GM10266 (cell line): ENCODE measurements around the gene HPN.
A peak's percentile ranks its signal among the peaks of the same experiment; 100 is the strongest.
"Not testable (repeated sequence)": the region's sequence is repeated elsewhere in the genome, so short reads cannot be mapped to it uniquely, and the experiment has no call there.

Experiments used
- DNase-seq: peaks from one replicate; pipeline ENCODE4 v3.0.0; 2012; ENCODE audit errors: extremely low spot score
- TF ChIP-seq, protein P1 (sequence below): IDR thresholded peaks from 2 replicates; pipeline ENCODE4 v1.5.1; 2012; ENCODE audit warnings: mild to moderate bottlenecking, low read depth; ENCODE audit not compliant: control insufficient read depth, insufficient read depth; ENCODE audit errors: missing control alignments

The HPN gene

DNA sequence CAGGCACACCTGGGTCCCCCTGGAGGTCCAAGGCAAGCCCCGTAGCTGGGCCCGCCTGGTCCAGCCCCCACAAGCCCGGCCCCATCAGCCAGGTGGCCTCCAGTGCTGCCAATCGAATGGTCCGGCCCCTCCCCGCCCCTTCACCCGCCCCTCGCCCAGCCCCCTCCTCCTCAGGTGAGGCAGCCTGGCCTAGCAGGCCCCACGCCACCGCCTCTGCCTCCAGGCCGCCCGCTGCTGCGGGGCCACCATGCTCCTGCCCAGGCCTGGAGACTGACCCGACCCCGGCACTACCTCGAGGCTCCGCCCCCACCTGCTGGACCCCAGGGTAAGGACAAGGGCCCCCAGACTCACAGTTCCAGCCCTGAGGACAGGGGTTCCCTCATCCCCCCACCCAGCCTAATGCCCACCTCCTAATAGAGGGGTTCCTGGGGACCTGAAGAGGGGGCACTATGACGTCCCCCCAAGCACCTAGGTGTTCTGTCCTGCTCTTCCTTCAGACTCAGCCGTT lies at the start of gene HPN:
HPN (plus strand) TSS at position 174 of the 508 bp plus-strand sequence. CDS start 786 bp downstream, outside the sequence.
- DNase-seq: no peak
- TF ChIP-seq, protein P1, sequence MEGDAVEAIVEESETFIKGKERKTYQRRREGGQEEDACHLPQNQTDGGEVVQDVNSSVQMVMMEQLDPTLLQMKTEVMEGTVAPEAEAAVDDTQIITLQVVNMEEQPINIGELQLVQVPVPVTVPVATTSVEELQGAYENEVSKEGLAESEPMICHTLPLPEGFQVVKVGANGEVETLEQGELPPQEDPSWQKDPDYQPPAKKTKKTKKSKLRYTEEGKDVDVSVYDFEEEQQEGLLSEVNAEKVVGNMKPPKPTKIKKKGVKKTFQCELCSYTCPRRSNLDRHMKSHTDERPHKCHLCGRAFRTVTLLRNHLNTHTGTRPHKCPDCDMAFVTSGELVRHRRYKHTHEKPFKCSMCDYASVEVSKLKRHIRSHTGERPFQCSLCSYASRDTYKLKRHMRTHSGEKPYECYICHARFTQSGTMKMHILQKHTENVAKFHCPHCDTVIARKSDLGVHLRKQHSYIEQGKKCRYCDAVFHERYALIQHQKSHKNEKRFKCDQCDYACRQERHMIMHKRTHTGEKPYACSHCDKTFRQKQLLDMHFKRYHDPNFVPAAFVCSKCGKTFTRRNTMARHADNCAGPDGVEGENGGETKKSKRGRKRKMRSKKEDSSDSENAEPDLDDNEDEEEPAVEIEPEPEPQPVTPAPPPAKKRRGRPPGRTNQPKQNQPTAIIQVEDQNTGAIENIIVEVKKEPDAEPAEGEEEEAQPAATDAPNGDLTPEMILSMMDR: no peak

DNA sequence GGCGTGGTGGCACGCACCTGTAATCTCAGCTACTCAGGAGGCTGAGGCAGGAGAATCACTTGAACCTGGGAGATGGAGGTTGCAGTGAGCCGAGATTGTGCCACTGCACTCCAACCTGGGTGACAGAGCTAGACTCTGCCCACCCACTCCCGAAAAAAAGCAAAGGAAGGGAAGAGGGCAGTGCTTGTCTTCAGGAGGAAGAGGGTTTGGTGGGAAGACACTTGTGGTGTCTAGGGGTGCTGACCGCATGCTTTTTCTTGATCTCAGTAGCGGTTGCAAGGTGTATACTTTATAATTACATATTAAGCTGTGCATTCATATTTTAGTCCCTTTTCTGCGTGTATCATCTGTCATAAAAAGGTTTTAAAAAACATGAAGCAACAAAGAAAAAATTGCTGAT lies 48.9 kb upstream of the HPN start:
- DNase-seq: not testable (repeated sequence)

DNA sequence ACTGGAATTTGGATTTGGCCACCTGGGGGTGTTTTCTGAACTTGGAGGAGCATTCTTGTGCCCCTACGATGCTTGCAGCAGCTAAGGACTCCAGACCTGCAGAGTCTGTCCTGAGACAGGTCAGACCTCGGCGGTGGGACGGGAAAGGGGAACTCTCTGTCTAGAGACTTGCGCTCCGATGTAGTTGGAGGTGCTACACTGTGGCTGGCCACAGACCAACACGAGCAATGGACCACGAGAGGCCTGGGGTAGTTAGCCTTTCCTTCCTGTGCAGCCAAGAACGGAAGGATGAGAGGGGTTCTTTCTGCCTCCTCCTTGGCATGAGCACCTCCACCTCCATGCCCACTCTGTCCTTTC lies 47.3 kb upstream of the HPN start:
- TF ChIP-seq, protein P1: no peak

DNA sequence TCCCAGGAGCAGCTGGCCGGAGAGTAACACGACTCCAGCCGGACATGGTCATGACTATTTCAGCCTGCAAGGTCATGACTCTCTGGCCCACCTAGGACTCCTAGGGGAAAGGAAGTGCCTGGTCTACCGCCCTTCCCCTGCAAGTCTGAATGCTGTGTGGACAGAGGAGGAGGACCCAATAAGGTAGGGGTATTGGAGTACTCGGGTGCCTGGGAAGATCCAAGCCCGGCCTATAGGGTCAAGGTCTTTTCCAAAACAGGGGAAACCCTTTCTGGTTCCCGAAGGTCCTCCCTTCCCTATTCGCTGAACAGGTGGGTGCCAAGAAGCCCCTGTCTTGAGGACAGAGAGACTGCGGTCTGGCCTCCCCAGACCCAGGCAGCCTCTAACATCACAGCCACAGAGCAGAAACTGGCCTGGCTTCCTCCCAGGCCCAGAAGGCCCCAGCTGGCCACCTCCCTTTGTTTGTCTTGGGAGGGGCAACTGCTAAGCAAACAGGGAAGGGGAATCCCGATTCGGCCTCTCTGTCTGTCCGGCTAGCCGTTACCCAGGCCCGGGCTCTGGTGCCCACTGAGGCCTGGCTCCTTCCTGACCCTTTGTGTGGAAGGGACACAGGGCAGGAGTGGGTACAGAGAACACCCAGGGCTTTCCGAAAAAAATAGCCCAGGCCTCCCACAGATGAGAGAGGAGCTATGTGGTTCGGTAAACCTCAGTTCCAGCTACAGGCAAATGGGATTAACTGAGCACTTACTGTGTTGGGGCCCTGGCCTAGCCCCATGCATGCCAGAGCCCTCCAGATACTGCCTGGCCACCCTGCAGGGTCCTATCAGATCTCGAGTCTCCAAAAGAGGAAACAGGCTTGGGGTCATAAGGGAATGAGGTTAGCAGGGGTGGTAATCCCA lies 46.6 kb upstream of the HPN start:
- no peak for DNase-seq

More for the DNA sequence above, 47.3 kb upstream of the HPN start:
- DNase-seq: no peak

DNA sequence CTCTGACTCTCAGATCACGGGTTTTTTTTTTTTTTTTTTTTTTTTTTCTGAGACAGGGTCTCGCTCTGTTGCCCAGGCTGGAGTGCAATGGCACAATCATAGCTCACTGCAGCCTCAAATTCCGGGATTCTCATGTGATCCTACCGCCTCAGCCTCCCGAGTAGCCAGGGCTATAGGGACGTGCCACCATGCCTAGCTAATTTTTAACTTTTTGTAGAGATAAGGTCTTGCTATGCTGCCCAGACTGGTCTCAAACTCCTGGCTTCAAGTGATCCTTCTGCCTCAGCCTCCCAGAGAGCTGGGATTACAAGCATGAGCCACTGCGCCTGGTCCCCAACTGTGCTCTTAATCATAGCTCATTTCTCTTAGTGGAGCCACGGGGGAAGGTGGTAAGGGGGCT lies 46.0 kb upstream of the HPN start:
- TF ChIP-seq, protein P1: no peak
- no peak for DNase-seq

More for the DNA sequence above, 46.6 kb upstream of the HPN start:
- TF ChIP-seq, protein P1: no peak

DNA sequence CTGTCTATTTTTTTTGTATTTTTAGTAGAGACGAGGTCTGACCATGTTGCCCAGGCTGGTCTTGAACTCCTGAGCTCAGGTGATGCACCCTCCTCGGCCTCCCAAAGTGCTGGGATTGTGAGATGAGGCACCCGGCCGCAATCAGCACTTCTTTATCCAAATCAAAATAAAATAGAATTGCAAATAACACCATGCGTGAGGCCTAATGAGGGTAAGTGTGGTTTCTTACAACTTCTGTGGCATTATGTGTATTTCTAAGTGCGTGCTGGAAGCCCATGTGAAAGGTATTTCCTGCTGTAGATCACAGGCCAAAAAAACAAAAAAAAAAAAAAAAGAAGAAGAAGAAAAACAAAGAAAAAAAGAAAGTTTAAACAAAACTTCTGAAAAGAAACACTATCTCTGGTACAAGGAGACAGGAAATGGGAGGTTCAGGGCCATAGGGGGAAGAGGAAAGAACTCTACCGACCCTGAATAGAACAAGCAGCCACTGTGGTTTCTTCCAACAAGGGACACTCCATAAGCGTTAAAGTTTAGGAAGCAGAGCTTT lies 44.4 kb upstream of the HPN start:
- TF ChIP-seq, protein P1: no peak
- peak; percentile 15 for DNase-seq

DNA sequence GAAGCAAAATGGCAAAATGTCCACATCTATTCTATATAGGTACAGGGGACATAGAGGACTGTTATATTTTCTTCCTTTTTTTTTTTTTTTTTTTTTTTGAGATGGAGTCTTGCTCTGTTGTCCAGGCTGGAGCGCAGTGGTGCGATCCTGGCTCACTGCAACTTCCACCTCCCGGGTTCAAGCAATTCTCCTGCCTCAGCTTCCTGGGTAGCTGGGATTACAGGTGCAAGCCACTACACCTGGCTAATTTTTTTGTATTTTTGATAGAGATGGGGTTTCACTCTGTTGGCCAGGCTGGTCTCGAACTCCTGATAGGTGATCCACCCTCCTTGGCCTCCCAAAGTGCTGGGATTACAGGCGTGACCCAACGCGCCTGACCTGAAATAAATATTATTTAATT lies 43.3 kb upstream of the HPN start:
- not testable (repeated sequence) for DNase-seq

DNA sequence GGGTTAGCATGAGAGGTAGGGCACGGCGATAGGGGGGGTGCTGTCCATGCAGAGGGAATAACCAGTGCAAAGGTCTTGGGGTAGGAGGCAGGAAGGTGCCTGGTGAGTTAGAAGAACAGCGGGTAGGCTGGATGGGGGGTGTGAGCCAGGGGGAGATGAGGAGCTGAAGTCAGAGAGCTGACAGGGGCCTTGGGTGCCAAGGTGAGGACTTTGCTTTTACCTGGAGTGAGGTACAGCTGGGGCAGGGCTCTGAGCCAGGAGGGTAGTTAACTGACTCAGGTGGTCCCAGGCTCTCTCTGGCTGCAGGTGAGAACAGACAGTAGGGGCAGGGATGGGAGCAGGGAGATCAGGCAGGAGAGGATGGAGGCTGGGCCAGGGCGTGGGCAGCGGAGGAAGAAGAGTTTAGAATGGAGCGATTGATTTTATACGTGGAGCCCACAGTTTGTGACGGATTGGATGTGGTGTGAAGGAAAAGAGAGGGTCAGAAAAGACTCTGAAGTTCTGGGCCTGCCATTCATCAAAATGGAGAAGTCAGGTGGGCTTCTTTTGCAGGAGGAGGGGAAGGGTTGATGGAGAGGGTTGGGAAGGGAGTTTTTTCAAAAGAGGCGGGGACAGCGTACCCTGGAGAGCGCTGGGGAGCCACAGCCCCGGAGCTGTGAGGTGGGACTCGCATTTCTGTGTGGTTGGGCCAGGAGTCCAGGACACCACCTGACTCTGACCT lies 42.6 kb upstream of the HPN start:
- TF ChIP-seq, protein P1: no peak
- peak; percentile 20 for DNase-seq
